Uterus (tissue), 2 donors: ENCODE data around the gene SYCP2.

Experiments used
- POLR2A ChIP-seq, 2 donors: fragments of 450-650 bp; IDR thresholded peaks; one replicate each; pipeline ENCODE4 v1.6.1; 2016; ENCODE audit warnings: antibody characterized with exemption in 2 of 2, mild to moderate bottlenecking in 1 of 2, moderate library complexity in 1 of 2
- TF ChIP-seq, protein P1 (sequence below), 4 experiments: fragments of 200-600 bp in 2 of 4; fragments of 450-650 bp in 2 of 4; sonication (generic) in 2 of 4; IDR thresholded peaks; one replicate each; pipeline ENCODE4 v1.5.1; 2016 to 2019; ENCODE audit warnings: antibody characterized with exemption in 4 of 4, mild to moderate bottlenecking in 2 of 4, moderate library complexity in 1 of 4

DNA sequence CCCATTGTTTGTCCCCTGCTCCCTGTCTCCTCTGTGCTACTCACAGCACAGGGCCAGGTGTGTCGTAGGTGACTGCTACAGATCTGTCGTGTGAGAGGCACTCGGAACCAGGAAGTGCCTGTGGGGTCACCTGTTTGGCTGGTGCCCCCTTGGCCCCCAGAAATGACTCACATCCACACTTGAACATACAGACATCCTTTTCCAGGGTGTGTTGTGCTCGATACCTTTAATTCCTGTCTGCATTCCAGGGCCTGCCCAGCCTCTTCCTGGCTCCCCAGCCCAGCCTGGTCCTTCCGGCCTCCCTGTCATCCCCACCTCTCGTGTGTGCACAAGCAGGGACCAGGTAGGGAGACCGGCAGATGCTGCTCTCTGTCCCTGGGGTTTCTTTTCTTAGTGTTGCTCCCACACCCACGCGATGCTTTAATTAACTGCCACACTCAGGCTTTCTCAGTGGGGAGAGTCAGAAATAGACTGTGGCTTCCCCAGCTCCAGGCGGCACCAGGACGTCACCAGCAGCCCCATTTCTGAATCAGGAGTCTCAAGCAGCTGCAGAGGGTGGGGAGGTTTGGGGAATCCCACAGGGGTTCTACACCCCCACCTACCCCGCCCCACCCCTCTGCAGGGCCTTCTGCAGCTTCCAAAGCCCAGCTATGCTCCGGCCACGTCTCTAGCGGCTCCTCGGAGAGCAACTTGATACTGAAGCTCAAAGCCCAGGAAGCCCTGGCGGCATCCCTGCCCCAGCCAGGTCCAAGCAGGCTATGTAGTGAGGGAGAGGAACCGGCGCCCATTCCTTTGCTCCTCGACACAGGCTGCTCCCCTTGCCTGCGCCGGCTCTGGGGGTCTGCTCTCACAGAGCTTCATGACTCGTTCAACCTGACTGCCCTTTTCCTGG is 102.2 kb downstream of the SYCP2 start:
- TF ChIP-seq, protein P1, sequence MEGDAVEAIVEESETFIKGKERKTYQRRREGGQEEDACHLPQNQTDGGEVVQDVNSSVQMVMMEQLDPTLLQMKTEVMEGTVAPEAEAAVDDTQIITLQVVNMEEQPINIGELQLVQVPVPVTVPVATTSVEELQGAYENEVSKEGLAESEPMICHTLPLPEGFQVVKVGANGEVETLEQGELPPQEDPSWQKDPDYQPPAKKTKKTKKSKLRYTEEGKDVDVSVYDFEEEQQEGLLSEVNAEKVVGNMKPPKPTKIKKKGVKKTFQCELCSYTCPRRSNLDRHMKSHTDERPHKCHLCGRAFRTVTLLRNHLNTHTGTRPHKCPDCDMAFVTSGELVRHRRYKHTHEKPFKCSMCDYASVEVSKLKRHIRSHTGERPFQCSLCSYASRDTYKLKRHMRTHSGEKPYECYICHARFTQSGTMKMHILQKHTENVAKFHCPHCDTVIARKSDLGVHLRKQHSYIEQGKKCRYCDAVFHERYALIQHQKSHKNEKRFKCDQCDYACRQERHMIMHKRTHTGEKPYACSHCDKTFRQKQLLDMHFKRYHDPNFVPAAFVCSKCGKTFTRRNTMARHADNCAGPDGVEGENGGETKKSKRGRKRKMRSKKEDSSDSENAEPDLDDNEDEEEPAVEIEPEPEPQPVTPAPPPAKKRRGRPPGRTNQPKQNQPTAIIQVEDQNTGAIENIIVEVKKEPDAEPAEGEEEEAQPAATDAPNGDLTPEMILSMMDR (IDR thresholded peaks at IDR 0.05) = no peak
- TF ChIP-seq POLR2A (IDR thresholded peaks at IDR 0.05) = no peak
